H1 (cell line): ENCODE results near the gene IFT74. TPM values are rescaled to one million over a fixed set of nuclear protein-coding genes. Genes with fewer than 3 reads are reported as not detected.
A peak's percentile ranks its signal among the peaks of the same experiment; 100 is the strongest.

ENCODE experiments used
- ASH2L ChIP-seq: fragments of 200-600, 300-600 bp; sonication (generic); IDR thresholded peaks from one replicate; pipeline ENCODE4 v1.7.1; 2017; ENCODE audit warnings: low read length
- BRCA1 ChIP-seq: IDR thresholded peaks from 2 replicates; pipeline ENCODE4 v1.6.1; 2012; ENCODE audit warnings: low read depth, low read length, improper control_type of control experiment
- CEBPB ChIP-seq: IDR thresholded peaks from 2 replicates; pipeline ENCODE4 v1.6.1; 2012; ENCODE audit warnings: low read depth, low read length
- EP300 ChIP-seq, 2 experiments: IDR thresholded peaks; 1 replicate in 1 of 2; 2 replicates in 1 of 2; pipeline ENCODE4 v1.6.1; 2011 to 2012; ENCODE audit warnings: low read depth in 2 of 2, low read length in 2 of 2, mild to moderate bottlenecking in 2 of 2, borderline replicate concordance in 1 of 2, inconsistent platforms in 1 of 2, moderate library complexity in 1 of 2
- HDAC2 ChIP-seq, 2 experiments: fragments of 300-600 bp in 1 of 2; sonication (generic) in 1 of 2; IDR thresholded peaks; 2 replicates each; pipeline ENCODE4 v1.6.1; 2011 to 2012; ENCODE audit warnings: low read depth in 2 of 2, low read length in 2 of 2, mild to moderate bottlenecking in 2 of 2, moderate library complexity in 2 of 2, borderline replicate concordance in 1 of 2, inconsistent platforms in 1 of 2
- HDAC6 ChIP-seq: IDR thresholded peaks from one replicate; pipeline ENCODE4 v1.7.1; 2012; ENCODE audit warnings: low read depth, mild to moderate bottlenecking, inconsistent platforms, low read length, moderate library complexity
- JUND ChIP-seq: IDR thresholded peaks from 2 replicates; pipeline ENCODE4 v1.6.1; 2011; ENCODE audit warnings: mild to moderate bottlenecking, improper control_type of control experiment, low read length
- KDM1A ChIP-seq: fragments of 200-600, 300-600 bp; sonication (generic); IDR thresholded peaks from 2 replicates; pipeline ENCODE4 v1.7.1; 2016; ENCODE audit warnings: mild to moderate bottlenecking, low read length, borderline replicate concordance
- NANOG ChIP-seq: IDR thresholded peaks from 2 replicates; pipeline ENCODE4 v1.6.1; 2011; ENCODE audit warnings: low read length, low read depth, mild to moderate bottlenecking, inconsistent platforms; ENCODE audit not compliant: insufficient read depth, poor library complexity, severe bottlenecking
- RBBP5 ChIP-seq: IDR thresholded peaks from 2 replicates; pipeline ENCODE4 v1.7.1; 2012; ENCODE audit warnings: low read depth, mild to moderate bottlenecking, inconsistent platforms, low read length, moderate library complexity, borderline replicate concordance
- SAP30 ChIP-seq: fragments of 300-600 bp; sonication (generic); IDR thresholded peaks from 2 replicates; pipeline ENCODE4 v1.7.1; 2012; ENCODE audit warnings: low read length, moderate library complexity, mild to moderate bottlenecking, inconsistent platforms; ENCODE audit not compliant: insufficient read depth, insufficient replicate concordance
- TAF1 ChIP-seq: IDR thresholded peaks from 2 replicates; pipeline ENCODE4 v1.6.1; 2011; ENCODE audit warnings: mild to moderate bottlenecking, low read depth, low read length
- TEAD4 ChIP-seq: IDR thresholded peaks from 2 replicates; pipeline ENCODE4 v1.6.1; 2012; ENCODE audit warnings: low read depth, low read length, inconsistent platforms, mixed read lengths
- polyA plus RNA-seq, 7 experiments: library from polyadenylated mRNA; depleted of rRNA in 3 of 7; stranded (reverse) in 5 of 7; unstranded in 2 of 7; fragments of >200 nt in 5 of 7; fragments of 200-250 nt in 2 of 7; gene quantifications; 1 replicate in 5 of 7; 2 replicates in 1 of 7; 4 replicates in 1 of 7; pipeline versions ENCODE4 v1.2.1 to v1.2.3, GENCODE V29; 2011 to 2013; ENCODE audit warnings: missing spikeins in 2 of 7, mixed read lengths in 2 of 7
- total RNA-seq: library from RNA; stranded (reverse); fragmentation: NEBNext Ultra II Directional; extraction: Animal tissue kit (Norgen Biotek cat#: 25700); gene quantifications from 2 replicates; pipeline ENCODE4 v1.2.1, GENCODE V29; 2021
- TF ChIP-seq, protein P1 (sequence below): IDR thresholded peaks from 2 replicates; pipeline ENCODE4 v1.6.1; 2012; ENCODE audit warnings: low read length, inconsistent platforms
- TF ChIP-seq, protein P2 (sequence below): IDR thresholded peaks from 2 replicates; pipeline ENCODE4 v1.6.1; 2012; ENCODE audit warnings: inconsistent platforms
- TF ChIP-seq, protein P3 (sequence below): IDR thresholded peaks from 2 replicates; pipeline ENCODE4 v1.6.1; 2011; ENCODE audit warnings: low read length, improper control_type of control experiment
- TF ChIP-seq, protein P4 (sequence below): IDR thresholded peaks from 2 replicates; pipeline ENCODE4 v1.6.1; 2012; ENCODE audit warnings: inconsistent platforms

The IFT74 gene
- total and polyA plus RNA-seq, 2 of the 8 experiments (the other 6 are each of a cell fraction or from before 2014, with no cell fraction given) = 4.4 to 17.8 TPM

GRCh38 chr9:26975728-26976707 lies 19.8 kb downstream of the IFT74 start (continued):
- TF ChIP-seq, protein P1, sequence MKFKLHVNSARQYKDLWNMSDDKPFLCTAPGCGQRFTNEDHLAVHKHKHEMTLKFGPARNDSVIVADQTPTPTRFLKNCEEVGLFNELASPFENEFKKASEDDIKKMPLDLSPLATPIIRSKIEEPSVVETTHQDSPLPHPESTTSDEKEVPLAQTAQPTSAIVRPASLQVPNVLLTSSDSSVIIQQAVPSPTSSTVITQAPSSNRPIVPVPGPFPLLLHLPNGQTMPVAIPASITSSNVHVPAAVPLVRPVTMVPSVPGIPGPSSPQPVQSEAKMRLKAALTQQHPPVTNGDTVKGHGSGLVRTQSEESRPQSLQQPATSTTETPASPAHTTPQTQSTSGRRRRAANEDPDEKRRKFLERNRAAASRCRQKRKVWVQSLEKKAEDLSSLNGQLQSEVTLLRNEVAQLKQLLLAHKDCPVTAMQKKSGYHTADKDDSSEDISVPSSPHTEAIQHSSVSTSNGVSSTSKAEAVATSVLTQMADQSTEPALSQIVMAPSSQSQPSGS = peak; percentile 83
- TF ChIP-seq, protein P2, sequence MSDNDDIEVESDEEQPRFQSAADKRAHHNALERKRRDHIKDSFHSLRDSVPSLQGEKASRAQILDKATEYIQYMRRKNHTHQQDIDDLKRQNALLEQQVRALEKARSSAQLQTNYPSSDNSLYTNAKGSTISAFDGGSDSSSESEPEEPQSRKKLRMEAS = no peak; the same call in 1 of the 2 replicates
- TF ChIP-seq BRCA1 (no peak), NANOG (no peak), RBBP5 (no peak), SAP30 (no peak), HDAC2 (IDR thresholded peaks at IDR 0.05; ENCODE audit: borderline replicate concordance in 1 of 2, low read depth in 2 of 2, low read length in 2 of 2) (peak; percentile 22 to 73; a peak in 1 of 4 replicates), KDM1A (no peak), TEAD4 (peak; percentile 84), EP300 (IDR thresholded peaks at IDR 0.05; ENCODE audit: borderline replicate concordance in 1 of 2, low read depth in 2 of 2, low read length in 2 of 2) (peak in 1 of 2 experiments; percentile 4; a peak in 1 of 3 replicates), ASH2L (peak; percentile 54), JUND (no peak), HDAC6 (no peak), TAF1 (peak; percentile 74), CEBPB (no peak)
- TF ChIP-seq, protein P3, sequence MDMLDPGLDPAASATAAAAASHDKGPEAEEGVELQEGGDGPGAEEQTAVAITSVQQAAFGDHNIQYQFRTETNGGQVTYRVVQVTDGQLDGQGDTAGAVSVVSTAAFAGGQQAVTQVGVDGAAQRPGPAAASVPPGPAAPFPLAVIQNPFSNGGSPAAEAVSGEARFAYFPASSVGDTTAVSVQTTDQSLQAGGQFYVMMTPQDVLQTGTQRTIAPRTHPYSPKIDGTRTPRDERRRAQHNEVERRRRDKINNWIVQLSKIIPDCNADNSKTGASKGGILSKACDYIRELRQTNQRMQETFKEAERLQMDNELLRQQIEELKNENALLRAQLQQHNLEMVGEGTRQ = peak; percentile 41; the same call in 1 of the 2 replicates
- TF ChIP-seq, protein P4, sequence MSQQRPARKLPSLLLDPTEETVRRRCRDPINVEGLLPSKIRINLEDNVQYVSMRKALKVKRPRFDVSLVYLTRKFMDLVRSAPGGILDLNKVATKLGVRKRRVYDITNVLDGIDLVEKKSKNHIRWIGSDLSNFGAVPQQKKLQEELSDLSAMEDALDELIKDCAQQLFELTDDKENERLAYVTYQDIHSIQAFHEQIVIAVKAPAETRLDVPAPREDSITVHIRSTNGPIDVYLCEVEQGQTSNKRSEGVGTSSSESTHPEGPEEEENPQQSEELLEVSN = no peak
